ENCODE results near the gene SPATA33.
"Not testable (repeated sequence)": the region's sequence is repeated elsewhere in the genome, so short reads cannot be mapped to it uniquely, and the experiment has no call there.

The SPATA33 gene

GRCh38 chr16:89688395-89688794 lies 30.8 kb downstream of the SPATA33 start:
- ChIA-PET CTCF (interaction anchor here (0.9 to 5.2 kb wide), 2 partner anchors 11 to 21 kb away, joined by 3 to 36 read pairs; no protein-coding TSS in a partner anchor), POLR2A (no interaction called here)
- no peak for DNase-seq (ENCODE audit: low read depth, low spot score)
- H3K4me3 ChIP-seq (ENCODE audit: low read depth, low read length): no peak overlapping the region
- TF ChIP-seq, protein P1, sequence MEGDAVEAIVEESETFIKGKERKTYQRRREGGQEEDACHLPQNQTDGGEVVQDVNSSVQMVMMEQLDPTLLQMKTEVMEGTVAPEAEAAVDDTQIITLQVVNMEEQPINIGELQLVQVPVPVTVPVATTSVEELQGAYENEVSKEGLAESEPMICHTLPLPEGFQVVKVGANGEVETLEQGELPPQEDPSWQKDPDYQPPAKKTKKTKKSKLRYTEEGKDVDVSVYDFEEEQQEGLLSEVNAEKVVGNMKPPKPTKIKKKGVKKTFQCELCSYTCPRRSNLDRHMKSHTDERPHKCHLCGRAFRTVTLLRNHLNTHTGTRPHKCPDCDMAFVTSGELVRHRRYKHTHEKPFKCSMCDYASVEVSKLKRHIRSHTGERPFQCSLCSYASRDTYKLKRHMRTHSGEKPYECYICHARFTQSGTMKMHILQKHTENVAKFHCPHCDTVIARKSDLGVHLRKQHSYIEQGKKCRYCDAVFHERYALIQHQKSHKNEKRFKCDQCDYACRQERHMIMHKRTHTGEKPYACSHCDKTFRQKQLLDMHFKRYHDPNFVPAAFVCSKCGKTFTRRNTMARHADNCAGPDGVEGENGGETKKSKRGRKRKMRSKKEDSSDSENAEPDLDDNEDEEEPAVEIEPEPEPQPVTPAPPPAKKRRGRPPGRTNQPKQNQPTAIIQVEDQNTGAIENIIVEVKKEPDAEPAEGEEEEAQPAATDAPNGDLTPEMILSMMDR (IDR thresholded peaks at IDR 0.05; ENCODE audit: insufficient read depth, low read length, missing control alignments): no peak

GRCh38 chr16:89689142-89689541 lies 31.5 kb downstream of the SPATA33 start:
- no peak for DNase-seq (ENCODE audit: low read depth, low spot score)
- ChIA-PET POLR2A (no interaction called here), CTCF (interaction anchor here (5.2 kb wide), 1 partner anchor 11 kb away, joined by 36 read pairs; no protein-coding TSS in a partner anchor)
- TF ChIP-seq, protein P1 (IDR thresholded peaks at IDR 0.05; ENCODE audit: insufficient read depth, low read length, missing control alignments): no peak
- no peak overlapping the region for H3K4me3 ChIP-seq (ENCODE audit: low read depth, low read length)

- CTCF ChIA-PET: interaction anchor here (5.2 kb wide), 1 partner anchor 10 kb away, joined by 36 read pairs; no protein-coding TSS in a partner anchor
Observed at GRCh38 chr16:89689621-89690020, 32.0 kb downstream of the SPATA33 start.

DNA sequence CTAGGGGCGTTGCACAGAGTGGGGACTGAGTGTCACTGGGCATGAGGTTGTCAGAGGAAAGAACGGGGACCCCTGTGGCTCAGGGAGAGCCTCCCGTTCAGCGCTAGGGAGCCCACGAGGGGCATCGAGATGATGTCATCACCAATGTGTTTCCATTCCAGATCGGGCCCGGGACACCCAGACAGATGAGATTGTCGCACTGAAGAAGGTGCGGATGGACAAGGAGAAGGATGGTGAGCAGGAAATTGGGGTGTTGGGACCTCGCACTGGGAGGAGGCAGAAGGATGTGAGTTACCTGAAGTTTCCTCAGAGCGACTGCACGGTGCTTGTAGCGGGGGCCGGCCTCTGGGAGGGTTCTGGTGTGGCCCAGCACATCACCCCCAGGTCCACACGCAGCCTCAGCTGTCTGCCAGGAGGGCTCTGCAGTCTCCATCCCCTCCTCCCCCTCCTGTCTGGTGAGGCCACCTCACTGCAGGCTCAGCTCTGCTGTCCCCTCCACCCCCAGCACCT lies 32.8 kb downstream of the SPATA33 start:
- POLR2A ChIA-PET: no interaction called here
- no peak overlapping the region for H3K4me3 ChIP-seq (ENCODE audit: low read depth, low read length)
- CTCF ChIA-PET: interaction anchor here (5.2 kb wide), 1 partner anchor 9 kb away, joined by 36 read pairs; no protein-coding TSS in a partner anchor
- TF ChIP-seq, protein P1 (IDR thresholded peaks at IDR 0.05; ENCODE audit: insufficient read depth, low read length, missing control alignments): no peak
- no peak for DNase-seq (ENCODE audit: low read depth, low spot score)

More at GRCh38 chr16:89689621-89690020, 32.0 kb downstream of the SPATA33 start:
- POLR2A ChIA-PET; H3K4me3 ChIP-seq (ENCODE audit: low read depth, low read length); DNase-seq (ENCODE audit: low read depth, low spot score): not testable (repeated sequence)

DNA sequence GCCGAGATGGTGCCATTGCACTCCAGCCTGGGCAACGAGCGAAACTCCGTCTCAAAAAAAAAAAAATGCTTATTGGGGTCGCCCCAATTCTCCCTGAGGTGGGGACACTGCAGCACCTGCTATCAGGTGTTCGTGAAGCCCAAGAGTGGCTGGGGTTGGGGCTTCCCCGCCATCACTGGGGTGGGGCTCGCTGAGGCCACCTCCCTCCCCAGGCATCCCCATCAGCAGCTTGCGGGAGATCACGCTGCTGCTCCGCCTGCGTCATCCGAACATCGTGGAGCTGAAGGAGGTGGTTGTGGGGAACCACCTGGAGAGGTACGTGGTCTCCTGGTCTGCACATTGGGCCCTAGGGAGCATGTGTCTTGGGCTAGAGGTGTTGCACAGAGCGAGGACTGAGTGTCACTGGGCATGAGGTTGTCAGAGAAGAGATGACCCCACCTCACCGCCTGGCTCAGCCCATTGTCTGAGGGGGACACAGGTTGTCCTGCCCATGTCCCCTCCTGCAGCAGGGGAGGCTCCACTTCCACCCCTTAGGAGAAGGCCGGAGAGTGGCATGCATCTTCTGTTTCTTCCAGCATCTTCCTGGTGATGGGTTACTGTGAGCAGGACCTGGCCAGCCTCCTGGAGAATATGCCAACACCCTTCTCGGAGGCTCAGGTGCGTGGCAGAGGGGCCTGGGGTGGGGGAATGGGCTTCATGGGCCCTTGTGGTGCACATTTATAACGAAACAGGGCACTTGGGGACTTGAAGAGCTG lies 33.8 kb downstream of the SPATA33 start:
- H3K4me3 ChIP-seq (ENCODE audit: low read depth, low read length): no peak overlapping the region
- DNase-seq (ENCODE audit: low read depth, low spot score): no peak
- CTCF ChIA-PET: interaction anchor here (5.2 kb wide), 1 partner anchor 8 kb away, joined by 36 read pairs; no protein-coding TSS in a partner anchor
- POLR2A ChIA-PET: no interaction called here
- TF ChIP-seq, protein P1 (IDR thresholded peaks at IDR 0.05; ENCODE audit: insufficient read depth, low read length, missing control alignments): no peak

- DNase-seq (ENCODE audit: low read depth, low spot score): no peak
- TF ChIP-seq, protein P1 (IDR thresholded peaks at IDR 0.05; ENCODE audit: insufficient read depth, low read length, missing control alignments): no peak
- no peak overlapping the region for H3K4me3 ChIP-seq (ENCODE audit: low read depth, low read length)
- ChIA-PET POLR2A (no interaction called here), CTCF (interaction anchor here (5.2 kb wide), 1 partner anchor 8 kb away, joined by 36 read pairs; no protein-coding TSS in a partner anchor)
Observed at GRCh38 chr16:89691986-89692569, 34.4 kb downstream of the SPATA33 start.

All from AG04449 (cell line).